T-helper 2 cell treated with Interferon-gamma antibody and Interleukin-4, amounts not matched to agents 5 μg/mL and 100 μg/mL, for 36 hours (primary cell): ENCODE results near the gene LIN37.

Source experiments
- DNase-seq: peaks from one replicate; pipeline ENCODE4 v3.0.0; 2021; ENCODE audit warnings: low spot score
- H3K27ac Mint-ChIP-seq: one replicate; pipeline ENCODE4 v1.8.0; 2021; ENCODE audit warnings: mild to moderate bottlenecking, mixed read lengths
- H3K27me3 Mint-ChIP-seq: one replicate; pipeline ENCODE4 v1.8.0; 2021; ENCODE audit warnings: low read depth, mixed read lengths
- H3K36me3 Mint-ChIP-seq: one replicate; pipeline ENCODE4 v1.8.0; 2021; ENCODE audit warnings: low read depth, mixed read lengths
- H3K4me1 Mint-ChIP-seq: one replicate; pipeline ENCODE4 v1.8.0; 2021; ENCODE audit warnings: low read depth, mixed read lengths
- H3K4me3 Mint-ChIP-seq: one replicate; pipeline ENCODE4 v1.8.0; 2022; ENCODE audit warnings: mild to moderate bottlenecking, moderate library complexity, mixed read lengths
- H3K9me3 Mint-ChIP-seq: one replicate; pipeline ENCODE4 v1.8.0; 2021; ENCODE audit warnings: mixed read lengths

LIN37 gene

GRCh38 chr19:35775298-35776101, 27.1 kb downstream of the LIN37 start, which contains the start of gene ARHGAP33:
TSS of gene ARHGAP33 (plus strand) at chr19:35775564. CDS start at chr19:35775659, 95 bp downstream.
- DNase-seq, result peak; percentile 99
- H3K4me1 Mint-ChIP-seq, result peaks cover 18% of the 10 kb centered on the region
- H3K27me3 Mint-ChIP-seq, result no peaks in the 10 kb centered on the region
- peaks cover 17% of the 10 kb centered on the region for H3K36me3 Mint-ChIP-seq
- peak within 1 kb of the TSS; percentile 88 for H3K27ac Mint-ChIP-seq
- peak within 1 kb of the TSS; percentile 92 for H3K4me3 Mint-ChIP-seq
- no peaks in the 10 kb centered on the region for H3K9me3 Mint-ChIP-seq

GRCh38 chr19:35776102-35776788, 27.9 kb downstream of the LIN37 start:
- H3K4me1 Mint-ChIP-seq, result peaks cover 18% of the 10 kb centered on the region
- peak overlapping the region; percentile 88 for H3K27ac Mint-ChIP-seq
- DNase-seq, result no peak
- no peaks in the 10 kb centered on the region for H3K27me3 Mint-ChIP-seq
- no peaks in the 10 kb centered on the region for H3K9me3 Mint-ChIP-seq
- peaks cover 16% of the 10 kb centered on the region for H3K36me3 Mint-ChIP-seq
- H3K4me3 Mint-ChIP-seq, result peak overlapping the region; percentile 88

- peaks cover 16% of the 10 kb centered on the region for H3K36me3 Mint-ChIP-seq
- H3K27ac Mint-ChIP-seq, result no peak overlapping the region
- H3K4me3 Mint-ChIP-seq, result peak overlapping the region; percentile 88
- H3K27me3 Mint-ChIP-seq, result no peaks in the 10 kb centered on the region
- no peaks in the 10 kb centered on the region for H3K9me3 Mint-ChIP-seq
- DNase-seq, result no peak
- H3K4me1 Mint-ChIP-seq, result peaks cover 18% of the 10 kb centered on the region
Observed at GRCh38 chr19:35777086-35777841, 28.9 kb downstream of the LIN37 start.

- Mint-ChIP-seq H3K9me3 (no peaks in the 10 kb centered on the region), H3K4me3 (peak overlapping the region; percentile 26), H3K4me1 (peaks cover 18% of the 10 kb centered on the region), H3K27ac (no peak overlapping the region), H3K36me3 (peaks cover 18% of the 10 kb centered on the region), H3K27me3 (no peaks in the 10 kb centered on the region)
- no peak for DNase-seq
Observed at GRCh38 chr19:35777961-35778360, 29.6 kb downstream of the LIN37 start.

GRCh38 chr19:35779033-35779432, 30.7 kb downstream of the LIN37 start:
- H3K27ac Mint-ChIP-seq, result no peak overlapping the region
- no peaks in the 10 kb centered on the region for H3K9me3 Mint-ChIP-seq
- H3K4me1 Mint-ChIP-seq, result peaks cover 19% of the 10 kb centered on the region
- no peak overlapping the region for H3K4me3 Mint-ChIP-seq
- no peak for DNase-seq
- H3K36me3 Mint-ChIP-seq, result peaks cover 24% of the 10 kb centered on the region
- H3K27me3 Mint-ChIP-seq, result no peaks in the 10 kb centered on the region

- Mint-ChIP-seq H3K9me3 (no peaks in the 10 kb centered on the region), H3K27ac (no peak overlapping the region), H3K4me3 (no peak overlapping the region), H3K36me3 (peaks cover 24% of the 10 kb centered on the region), H3K27me3 (no peaks in the 10 kb centered on the region), H3K4me1 (peaks cover 12% of the 10 kb centered on the region)
- DNase-seq, result no peak
Observed at GRCh38 chr19:35780058-35780457, 31.7 kb downstream of the LIN37 start.

- H3K4me1 Mint-ChIP-seq, result peaks cover 12% of the 10 kb centered on the region
- H3K4me3 Mint-ChIP-seq, result no peak overlapping the region
- no peaks in the 10 kb centered on the region for H3K9me3 Mint-ChIP-seq
- DNase-seq, result no peak
- no peak overlapping the region for H3K27ac Mint-ChIP-seq
- H3K27me3 Mint-ChIP-seq, result no peaks in the 10 kb centered on the region
- H3K36me3 Mint-ChIP-seq, result peaks cover 24% of the 10 kb centered on the region
Observed at GRCh38 chr19:35780717-35781116, 32.3 kb downstream of the LIN37 start.

- H3K4me1 Mint-ChIP-seq, result peaks cover 5% of the 10 kb centered on the region
- no peak overlapping the region for H3K4me3 Mint-ChIP-seq
- H3K27ac Mint-ChIP-seq, result no peak overlapping the region
- H3K36me3 Mint-ChIP-seq, result peaks cover 24% of the 10 kb centered on the region
- H3K9me3 Mint-ChIP-seq, result no peaks in the 10 kb centered on the region
- no peaks in the 10 kb centered on the region for H3K27me3 Mint-ChIP-seq
- DNase-seq, result no peak
Observed at GRCh38 chr19:35781650-35782049, 33.3 kb downstream of the LIN37 start.

- Mint-ChIP-seq H3K9me3 (no peaks in the 10 kb centered on the region), H3K36me3 (peaks cover 20% of the 10 kb centered on the region), H3K27me3 (no peaks in the 10 kb centered on the region), H3K27ac (no peak overlapping the region), H3K4me3 (no peak overlapping the region), H3K4me1 (peaks cover 1% of the 10 kb centered on the region)
- no peak for DNase-seq
Observed at GRCh38 chr19:35782589-35782988, 34.2 kb downstream of the LIN37 start.

- DNase-seq, result no peak
- H3K4me1 Mint-ChIP-seq, result peaks cover 1% of the 10 kb centered on the region
- H3K27me3 Mint-ChIP-seq, result no peaks in the 10 kb centered on the region
- no peaks in the 10 kb centered on the region for H3K9me3 Mint-ChIP-seq
- H3K36me3 Mint-ChIP-seq, result peaks cover 16% of the 10 kb centered on the region
- H3K4me3 Mint-ChIP-seq, result no peak overlapping the region
- no peak overlapping the region for H3K27ac Mint-ChIP-seq
Observed at GRCh38 chr19:35783469-35784434, 35.4 kb downstream of the LIN37 start.

GRCh38 chr19:35784503-35785338, 36.3 kb downstream of the LIN37 start:
- H3K4me3 Mint-ChIP-seq, result no peak overlapping the region
- no peaks in the 10 kb centered on the region for H3K9me3 Mint-ChIP-seq
- no peak overlapping the region for H3K27ac Mint-ChIP-seq
- H3K36me3 Mint-ChIP-seq, result peaks cover 10% of the 10 kb centered on the region
- no peaks in the 10 kb centered on the region for H3K27me3 Mint-ChIP-seq
- DNase-seq, result no peak
- peaks cover 1% of the 10 kb centered on the region for H3K4me1 Mint-ChIP-seq

- Mint-ChIP-seq H3K4me1 (peaks cover 1% of the 10 kb centered on the region), H3K9me3 (no peaks in the 10 kb centered on the region), H3K27me3 (no peaks in the 10 kb centered on the region), H3K4me3 (no peak overlapping the region), H3K36me3 (peaks cover 10% of the 10 kb centered on the region), H3K27ac (no peak overlapping the region)
- DNase-seq, result no peak
Observed at GRCh38 chr19:35785339-35785627, 36.9 kb downstream of the LIN37 start.
